ENCODE data around the gene CRYBG1.

DNA sequence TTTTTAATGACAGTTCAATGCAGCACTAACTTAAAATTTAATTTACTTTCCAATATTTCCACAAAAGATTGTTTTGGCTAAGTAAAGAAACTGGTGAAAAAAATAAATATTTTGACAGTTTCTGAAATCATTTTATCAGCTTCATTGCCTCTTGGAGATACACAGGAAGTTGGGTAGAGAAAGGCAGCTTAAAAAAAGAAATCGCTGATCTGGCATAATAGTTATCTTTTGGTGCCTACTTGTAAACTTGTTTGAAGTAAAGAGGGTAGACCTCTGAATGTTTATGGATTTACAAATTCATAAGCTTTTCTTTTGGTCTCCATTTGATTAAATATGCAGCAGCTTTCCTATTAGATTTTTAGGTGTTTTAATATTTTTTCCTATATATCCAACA, 165.4 kb downstream of the CRYBG1 start:
- TF ChIP-seq ZNF384 (IDR thresholded peaks at IDR 0.05; ENCODE audit: borderline replicate concordance, low read depth, low read length) (no peak), MXI1 (IDR thresholded peaks at IDR 0.05; ENCODE audit: low read depth, low read length) (no peak), CBFB (IDR thresholded peaks at IDR 0.05; ENCODE audit: low read depth) (no peak), BMI1 (IDR thresholded peaks at IDR 0.05; ENCODE audit: borderline replicate concordance) (no peak)
- TF ChIP-seq, protein P1, sequence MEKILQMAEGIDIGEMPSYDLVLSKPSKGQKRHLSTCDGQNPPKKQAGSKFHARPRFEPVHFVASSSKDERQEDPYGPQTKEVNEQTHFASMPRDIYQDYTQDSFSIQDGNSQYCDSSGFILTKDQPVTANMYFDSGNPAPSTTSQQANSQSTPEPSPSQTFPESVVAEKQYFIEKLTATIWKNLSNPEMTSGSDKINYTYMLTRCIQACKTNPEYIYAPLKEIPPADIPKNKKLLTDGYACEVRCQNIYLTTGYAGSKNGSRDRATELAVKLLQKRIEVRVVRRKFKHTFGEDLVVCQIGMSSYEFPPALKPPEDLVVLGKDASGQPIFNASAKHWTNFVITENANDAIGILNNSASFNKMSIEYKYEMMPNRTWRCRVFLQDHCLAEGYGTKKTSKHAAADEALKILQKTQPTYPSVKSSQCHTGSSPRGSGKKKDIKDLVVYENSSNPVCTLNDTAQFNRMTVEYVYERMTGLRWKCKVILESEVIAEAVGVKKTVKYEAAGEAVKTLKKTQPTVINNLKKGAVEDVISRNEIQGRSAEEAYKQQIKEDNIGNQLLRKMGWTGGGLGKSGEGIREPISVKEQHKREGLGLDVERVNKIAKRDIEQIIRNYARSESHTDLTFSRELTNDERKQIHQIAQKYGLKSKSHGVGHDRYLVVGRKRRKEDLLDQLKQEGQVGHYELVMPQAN (conservative IDR thresholded peaks at IDR 0.05), result no peak
